Natural killer cell (primary cell): ENCODE results near the gene RAD51B. TPM values are rescaled to one million over a fixed set of nuclear protein-coding genes. Genes with fewer than 3 reads are reported as not detected.

ENCODE experiments used
- ATAC-seq, 3 donors: fragments of 150-1000 bp in 2 of 3; fragments of 200-7000 bp in 1 of 3; cut with Tn5 transposase; 1 replicate in 1 of 3; 2 replicates in 2 of 3; pipeline ENCODE4 v1.10.0; 2021; ENCODE audit warnings: mild to moderate bottlenecking in 2 of 3, moderate library complexity in 2 of 3
- DNase-seq, 2 donors: peaks; one replicate each; pipeline versions ENCODE4 v3.0.0 to v3.0.0-alpha.2; 2013 to 2021; ENCODE audit warnings: mixed read lengths in 1 of 2
- H3K27ac ChIP-seq: one replicate; pipeline ENCODE4 v1.5.1; 2013; ENCODE audit warnings: mild to moderate bottlenecking, low read length
- H3K27me3 ChIP-seq: one replicate; pipeline ENCODE4 v1.6.1; 2013; ENCODE audit warnings: low read length; ENCODE audit not compliant: control insufficient read depth, insufficient read depth
- H3K36me3 ChIP-seq: one replicate; pipeline ENCODE4 v1.6.1; 2013; ENCODE audit warnings: low read length; ENCODE audit not compliant: control insufficient read depth, insufficient read depth
- H3K4me1 ChIP-seq: one replicate; pipeline ENCODE4 v1.6.1; 2013; ENCODE audit warnings: low read length; ENCODE audit not compliant: control insufficient read depth, insufficient read depth
- H3K4me3 ChIP-seq: one replicate; pipeline ENCODE4 v1.5.1; 2013; ENCODE audit warnings: low read length
- H3K9me3 ChIP-seq: one replicate; pipeline ENCODE4 v1.6.1; 2013; ENCODE audit warnings: low read length; ENCODE audit not compliant: control insufficient read depth, insufficient read depth
- H3K27ac Mint-ChIP-seq, 2 donors: one replicate each; pipeline ENCODE4 v1.8.0; 2022; ENCODE audit warnings: mild to moderate bottlenecking in 2 of 2, mixed read lengths in 2 of 2, moderate library complexity in 1 of 2
- H3K27me3 Mint-ChIP-seq, 2 donors: one replicate each; pipeline ENCODE4 v1.8.0; 2022; ENCODE audit warnings: low read depth in 2 of 2, mixed read lengths in 2 of 2
- H3K36me3 Mint-ChIP-seq: one replicate; pipeline ENCODE4 v1.8.0; 2022; ENCODE audit warnings: mixed read lengths
- H3K4me1 Mint-ChIP-seq, 2 donors: one replicate each; pipeline ENCODE4 v1.8.0; 2022; ENCODE audit warnings: mixed read lengths in 2 of 2
- H3K4me3 Mint-ChIP-seq: one replicate; pipeline ENCODE4 v1.8.0; 2022; ENCODE audit warnings: mild to moderate bottlenecking, moderate library complexity, mixed read lengths
- H3K9me3 Mint-ChIP-seq, 2 donors: one replicate each; pipeline ENCODE4 v1.8.0; 2022; ENCODE audit warnings: mixed read lengths in 2 of 2
- WGBS: methylation state at CpG from one replicate; pipeline ENCODE4 v1.1.7; 2013; ENCODE audit warnings: missing lambda C conversion rate; ENCODE audit not compliant: insufficient coverage; 5-methylcytosine and 5-hydroxymethylcytosine counted together
- intact Hi-C: fragments of 100-400 bp; cut with micrococcal nuclease; formaldehyde crosslinking; loops from one replicate; pipeline ENCODE4 v1.14.2; 2022
- total RNA-seq, 4 donors: library from RNA; stranded (reverse); fragments of 120-200 nt in 1 of 4; gene quantifications; one replicate each; pipeline versions ENCODE4 v1.2.3 to v1.2.4, GENCODE V29; 2013 to 2022
- TF ChIP-seq, protein P1 (sequence below): fragments of 200-600 bp; IDR thresholded peaks from one replicate; pipeline ENCODE4 v1.8.0; 2022; ENCODE audit warnings: antibody characterized with exemption

Gene RAD51B
- total RNA-seq, 3 donors from 2014 or later (not counting 1 experiment from before 2014, with no cell fraction given) = 28.1 to 37.6 (median 28.6) TPM

DNA sequence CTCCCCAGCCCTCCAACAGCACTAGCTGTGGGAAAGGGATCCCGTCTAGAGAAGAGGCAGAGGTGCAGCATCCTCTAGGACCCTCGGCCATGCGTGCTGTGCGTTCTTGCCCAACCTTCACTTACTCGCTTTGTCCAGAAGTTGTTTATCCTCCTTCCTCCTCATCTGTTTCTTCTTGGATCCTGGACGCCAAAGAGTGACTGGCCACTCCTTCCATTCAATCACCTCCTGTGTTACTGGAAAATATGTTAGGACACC lies 832.8 kb downstream of the RAD51B start:
- WGBS = 93% methylated on average over 6 of the region's 6 CpGs
- H3K27me3 Mint-ChIP-seq = no peaks in the 10 kb centered on the region

DNA sequence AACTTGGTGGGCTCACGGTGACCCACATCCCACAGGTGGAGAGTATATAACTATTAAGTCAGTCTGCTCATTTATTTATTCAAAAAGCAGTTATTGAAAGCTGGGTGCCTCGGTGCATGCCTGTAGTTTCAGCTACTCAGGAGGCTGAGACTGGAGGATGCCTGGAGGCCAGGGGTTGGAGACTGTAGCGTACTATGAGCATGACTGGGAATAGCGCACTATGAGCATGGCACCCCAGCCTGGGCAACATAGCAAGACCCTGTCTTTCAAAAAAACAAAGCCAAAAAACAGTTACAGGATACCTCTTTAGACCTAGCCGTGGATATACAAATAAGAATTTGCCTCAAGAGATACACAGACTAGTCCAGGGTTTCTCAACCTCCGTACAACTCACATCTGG lies 833.5 kb downstream of the RAD51B start:
- Histone ChIP-seq H3K9me3 (no peaks in the 10 kb centered on the region), H3K4me1 (peaks cover 4% of the 10 kb centered on the region), H3K4me3 (no peak overlapping the region), H3K36me3 (no peaks in the 10 kb centered on the region), H3K27ac (no peak overlapping the region), H3K27me3 (no peaks in the 10 kb centered on the region)
- Mint-ChIP-seq H3K36me3 (no peaks in the 10 kb centered on the region), H3K27me3 (no peaks in the 10 kb centered on the region), H3K4me3 (no peak overlapping the region), H3K9me3 (no peaks in the 10 kb centered on the region), H3K4me1 (peaks cover 5 to 11% of the 10 kb centered on the region in 2 donors), H3K27ac (no peak overlapping the region)
- ATAC-seq = no peak
- intact Hi-C loops = no loop called here
- no peak for DNase-seq
- TF ChIP-seq, protein P1, sequence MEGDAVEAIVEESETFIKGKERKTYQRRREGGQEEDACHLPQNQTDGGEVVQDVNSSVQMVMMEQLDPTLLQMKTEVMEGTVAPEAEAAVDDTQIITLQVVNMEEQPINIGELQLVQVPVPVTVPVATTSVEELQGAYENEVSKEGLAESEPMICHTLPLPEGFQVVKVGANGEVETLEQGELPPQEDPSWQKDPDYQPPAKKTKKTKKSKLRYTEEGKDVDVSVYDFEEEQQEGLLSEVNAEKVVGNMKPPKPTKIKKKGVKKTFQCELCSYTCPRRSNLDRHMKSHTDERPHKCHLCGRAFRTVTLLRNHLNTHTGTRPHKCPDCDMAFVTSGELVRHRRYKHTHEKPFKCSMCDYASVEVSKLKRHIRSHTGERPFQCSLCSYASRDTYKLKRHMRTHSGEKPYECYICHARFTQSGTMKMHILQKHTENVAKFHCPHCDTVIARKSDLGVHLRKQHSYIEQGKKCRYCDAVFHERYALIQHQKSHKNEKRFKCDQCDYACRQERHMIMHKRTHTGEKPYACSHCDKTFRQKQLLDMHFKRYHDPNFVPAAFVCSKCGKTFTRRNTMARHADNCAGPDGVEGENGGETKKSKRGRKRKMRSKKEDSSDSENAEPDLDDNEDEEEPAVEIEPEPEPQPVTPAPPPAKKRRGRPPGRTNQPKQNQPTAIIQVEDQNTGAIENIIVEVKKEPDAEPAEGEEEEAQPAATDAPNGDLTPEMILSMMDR = no peak
- 84% methylated on average over 5 of the region's 6 CpGs for WGBS

More for the DNA sequence above, 832.8 kb downstream of the RAD51B start:
- no peaks in the 10 kb centered on the region for H3K9me3 Mint-ChIP-seq
- no peak overlapping the region for H3K4me3 Mint-ChIP-seq
- H3K36me3 Mint-ChIP-seq = no peaks in the 10 kb centered on the region
- peaks cover 4% of the 10 kb centered on the region for H3K4me1 ChIP-seq
- no peak overlapping the region for H3K27ac Mint-ChIP-seq
- no peak for ATAC-seq
- H3K9me3 ChIP-seq = no peaks in the 10 kb centered on the region
- H3K4me3 ChIP-seq = no peak overlapping the region
- H3K27ac ChIP-seq = no peak overlapping the region
- H3K36me3 ChIP-seq = no peaks in the 10 kb centered on the region
- intact Hi-C loops = no loop called here
- H3K27me3 ChIP-seq = no peaks in the 10 kb centered on the region
- H3K4me1 Mint-ChIP-seq = peaks cover 5 to 11% of the 10 kb centered on the region in 2 donors
- TF ChIP-seq, protein P1 = no peak
- DNase-seq = no peak

DNA sequence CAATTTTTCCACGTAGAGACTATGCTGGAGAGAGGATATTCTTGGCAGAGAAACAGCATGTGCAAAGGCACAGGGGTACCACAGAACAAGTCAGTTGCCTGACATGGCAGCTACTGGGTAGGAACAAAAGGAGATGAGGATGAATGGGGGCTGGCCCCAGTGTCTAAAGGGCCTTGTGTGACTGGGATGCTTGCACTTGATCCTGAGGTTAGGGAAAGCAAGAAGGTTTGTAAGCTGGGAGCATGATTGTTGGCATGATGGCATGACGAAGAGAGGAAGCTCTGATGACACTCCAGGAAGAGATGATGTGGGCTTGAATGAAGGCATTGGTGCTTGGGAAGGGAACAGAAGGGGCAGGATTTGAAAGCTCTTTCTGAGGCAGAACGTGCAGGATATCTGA lies 834.2 kb downstream of the RAD51B start:
- Mint-ChIP-seq H3K9me3 (no peaks in the 10 kb centered on the region), H3K27ac (no peak overlapping the region), H3K4me1 (peaks cover 5 to 11% of the 10 kb centered on the region in 2 donors), H3K36me3 (no peaks in the 10 kb centered on the region), H3K27me3 (no peaks in the 10 kb centered on the region), H3K4me3 (no peak overlapping the region)
- Histone ChIP-seq H3K9me3 (no peaks in the 10 kb centered on the region), H3K4me1 (peaks cover 4% of the 10 kb centered on the region), H3K4me3 (no peak overlapping the region), H3K27me3 (no peaks in the 10 kb centered on the region), H3K27ac (no peak overlapping the region), H3K36me3 (no peaks in the 10 kb centered on the region)
- intact Hi-C loops = no loop called here
- TF ChIP-seq, protein P1 = no peak
- DNase-seq (no peak), ATAC-seq (no peak)
- 93% methylated on average over 3 of the region's 3 CpGs for WGBS

DNA sequence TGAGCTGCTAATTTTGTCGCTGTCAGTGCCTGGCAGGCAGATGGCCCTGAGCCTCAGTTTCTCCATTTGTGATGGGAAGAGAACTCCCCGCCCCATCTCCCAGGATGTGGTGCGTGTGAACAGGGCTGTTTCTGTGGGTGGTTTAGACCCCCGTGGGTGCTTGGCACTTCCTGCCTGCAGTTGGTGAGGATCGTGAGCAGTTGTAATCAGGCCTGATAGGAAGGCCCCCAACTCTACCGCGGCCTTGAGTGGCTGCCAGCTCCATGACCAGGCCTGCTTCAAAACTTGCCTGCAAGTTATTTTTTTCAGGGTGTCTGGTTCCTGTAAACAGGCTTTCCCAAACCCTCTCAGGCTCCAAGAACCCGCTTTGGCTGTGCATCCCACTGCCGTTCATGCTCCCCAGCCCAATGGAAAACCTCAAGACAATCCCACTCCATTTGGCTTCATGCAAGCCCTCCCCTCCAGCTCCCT lies 834.9 kb downstream of the RAD51B start:
- H3K4me3 Mint-ChIP-seq = no peak overlapping the region
- no peaks in the 10 kb centered on the region for H3K9me3 Mint-ChIP-seq
- ATAC-seq = no peak
- TF ChIP-seq, protein P1 = no peak
- no peaks in the 10 kb centered on the region for H3K27me3 Mint-ChIP-seq
- 54% methylated on average over 9 of the region's 9 CpGs for WGBS
- Histone ChIP-seq H3K27ac (no peak overlapping the region), H3K9me3 (no peaks in the 10 kb centered on the region), H3K4me3 (no peak overlapping the region), H3K36me3 (no peaks in the 10 kb centered on the region), H3K4me1 (peaks cover 4% of the 10 kb centered on the region), H3K27me3 (no peaks in the 10 kb centered on the region)
- intact Hi-C loops = no loop called here
- no peak overlapping the region for H3K27ac Mint-ChIP-seq
- H3K4me1 Mint-ChIP-seq = peaks cover 5 to 11% of the 10 kb centered on the region in 2 donors
- DNase-seq = no peak
- no peaks in the 10 kb centered on the region for H3K36me3 Mint-ChIP-seq
